Aorta (tissue), 5 donors: ENCODE data around the gene POR. TPM values are rescaled to one million over a fixed set of nuclear protein-coding genes. Genes with fewer than 3 reads are reported as not detected.

Experiments used
- ATAC-seq: fragments of 200-7000 bp; cut with Tn5 transposase; one replicate; pipeline ENCODE4 v1.9.1; 2022; ENCODE audit warnings: moderate library complexity; ENCODE audit not compliant: low FRiP score
- DNase-seq, 2 donors: peaks; one replicate each; pipeline ENCODE4 v3.0.0-alpha.2; 2020
- H3K27ac ChIP-seq, 2 donors: one replicate each; pipeline ENCODE4 v1.5.1; 2013; ENCODE audit warnings: low read length in 2 of 2, mild to moderate bottlenecking in 2 of 2, moderate library complexity in 2 of 2, control low read depth in 1 of 2, inconsistent platforms in 1 of 2, low read depth in 1 of 2
- H3K27me3 ChIP-seq, 2 donors: one replicate each; pipeline ENCODE4 v1.6.1; 2013; ENCODE audit warnings: control low read depth in 1 of 2, low read length in 1 of 2, mild to moderate bottlenecking in 1 of 2, moderate library complexity in 1 of 2; ENCODE audit not compliant: insufficient read depth in 2 of 2, control insufficient read depth in 1 of 2
- H3K36me3 ChIP-seq, 2 donors: one replicate each; pipeline ENCODE4 v1.6.1; 2013; ENCODE audit warnings: control low read depth in 1 of 2, low read length in 1 of 2, mild to moderate bottlenecking in 1 of 2; ENCODE audit not compliant: insufficient read depth in 2 of 2, control insufficient read depth in 1 of 2
- H3K4me1 ChIP-seq, 2 donors: one replicate each; pipeline ENCODE4 v1.6.1; 2013; ENCODE audit warnings: low read length in 2 of 2, control low read depth in 1 of 2, mild to moderate bottlenecking in 1 of 2, moderate library complexity in 1 of 2; ENCODE audit not compliant: insufficient read depth in 2 of 2, control insufficient read depth in 1 of 2
- H3K4me3 ChIP-seq, 2 donors: one replicate each; pipeline ENCODE4 v1.5.1; 2013; ENCODE audit warnings: low read length in 2 of 2, control low read depth in 1 of 2, mild to moderate bottlenecking in 1 of 2
- H3K9me3 ChIP-seq: one replicate; pipeline ENCODE4 v1.6.1; 2013; ENCODE audit warnings: mild to moderate bottlenecking, low read length; ENCODE audit not compliant: control insufficient read depth
- WGBS, 2 donors: extraction: QIAGEN DNeasy Blood & Tissue Kit; methylation state at CpG; one replicate each; pipeline ENCODE4 v1.1.7; 2013; 5-methylcytosine and 5-hydroxymethylcytosine counted together
- intact Hi-C, 2 donors: fragments of 100-400 bp; cut with DNase I; formaldehyde crosslinking; loops; one replicate each; pipeline versions ENCODE4 v1.14.2 to v1.15.0; 2022
- polyA plus RNA-seq, 2 donors: library from polyadenylated mRNA; stranded (reverse); fragments of 200-250 nt; gene quantifications; one replicate each; pipeline ENCODE4 v1.2.3, GENCODE V29; 2013
- total RNA-seq, 2 donors: library from RNA; stranded (reverse); fragmentation: NEBNext Ultra II Directional; extraction: Animal tissue kit (Norgen Biotek cat#: 25700); gene quantifications; one replicate each; pipeline ENCODE4 v1.2.1, GENCODE V29; 2021
- donor health status: healthy with polysubstance abuse.
- donor health status: Bipolar disorder and iron deficiency.
- donor health status: DM: no; HTN: no; CAD: no.
- donor health status: DM: no; HTN: no; CAD: no.
- donor health status: DM: yes; HTN: yes; CAD: no.

The POR gene
- total and polyA plus RNA-seq, 4 donors: 40.4 to 121 (median 79.6) TPM

DNA sequence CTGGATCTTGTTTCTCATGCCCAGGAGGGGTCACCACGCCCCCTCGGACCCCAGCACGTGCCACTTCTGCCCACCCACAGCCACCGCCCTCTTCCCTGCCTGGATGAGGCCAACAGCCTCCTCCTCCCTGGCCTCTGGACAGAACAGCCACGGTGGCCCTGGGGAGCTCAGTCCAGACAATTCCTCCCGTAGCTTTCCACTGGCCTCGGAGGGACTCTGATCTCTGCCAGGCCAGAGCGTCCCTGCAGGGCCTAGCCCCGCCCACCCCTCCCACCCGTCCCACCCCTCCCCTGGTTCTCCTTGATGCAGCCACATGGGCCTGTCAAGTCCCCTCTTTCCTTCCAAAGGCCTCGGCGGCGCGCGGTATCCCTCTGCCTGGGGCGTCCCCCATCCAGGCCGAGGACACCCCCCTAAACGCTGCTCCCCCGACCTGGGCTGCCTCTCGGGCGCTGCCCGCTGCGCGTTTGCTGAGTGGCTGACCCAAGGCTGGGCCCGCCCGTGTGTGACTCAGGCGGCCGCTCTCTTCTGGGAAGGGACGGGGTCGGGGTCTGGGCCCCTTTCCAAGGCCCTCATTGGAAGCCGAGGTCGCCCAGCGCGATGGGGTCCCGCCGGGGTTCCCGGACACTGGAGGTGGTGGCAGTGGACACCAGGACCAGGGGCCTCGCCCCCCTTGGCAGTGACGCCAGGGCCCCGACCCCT, 78.9 kb downstream of the POR start:
- Histone ChIP-seq H3K36me3 (no peaks in the 10 kb centered on the region), H3K4me1 (no peaks in the 10 kb centered on the region), H3K27ac (peak overlapping the region; percentile 95 to 99), H3K9me3 (no peaks in the 10 kb centered on the region), H3K27me3 (no peaks in the 10 kb centered on the region), H3K4me3 (peak overlapping the region; percentile 46 to 81)
- intact Hi-C loops: loop anchor here in 1 of 2 donors (1.0 to 5.0 kb wide), 2 partner anchors 53 to 79 kb away; partner anchors contain the start of genes MDH2, POR and STYXL1
- DNase-seq (peak; percentile 87 to 94), ATAC-seq (peak; percentile 79)
- WGBS, 2 donors: 0 to 1% methylated on average over 34 to 40 of the region's 40 CpGs

DNA sequence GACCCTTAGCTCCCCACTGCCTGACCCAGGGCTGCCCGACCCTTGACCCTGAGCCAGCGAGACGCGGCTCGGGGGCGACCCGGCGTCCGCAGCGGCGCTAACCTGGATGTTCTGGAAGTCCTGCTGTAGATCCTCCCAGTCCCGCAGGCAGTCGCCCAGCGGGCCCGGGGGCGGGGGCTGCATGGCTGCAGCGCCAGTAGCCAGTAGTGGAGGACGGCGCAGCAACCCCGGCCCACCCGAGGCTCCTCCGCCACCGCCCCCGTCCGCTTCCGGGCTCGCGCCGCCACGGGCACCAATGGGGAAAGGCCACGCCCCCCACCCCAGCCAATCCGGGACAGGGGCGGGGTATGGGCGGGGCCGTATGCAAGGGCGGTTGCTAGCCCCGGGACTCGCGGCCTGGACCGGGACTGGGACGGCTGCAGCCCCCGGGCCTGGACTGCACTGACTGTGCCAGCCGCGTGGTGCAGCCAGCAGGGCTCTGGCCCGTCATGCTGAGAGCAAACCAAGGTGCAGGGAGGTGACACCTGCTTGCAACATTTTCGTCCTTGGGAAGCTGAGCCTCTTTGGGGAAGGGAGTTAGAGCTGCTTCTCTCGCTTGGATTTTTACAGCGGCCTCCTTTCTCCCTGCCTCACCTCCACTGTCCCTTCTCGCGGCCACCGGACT, 79.6 kb downstream of the POR start, which contains the start of gene TMEM120A:
TMEM120A (minus strand) TSS at position 208 of the 664 bp plus-strand sequence; CDS start at position 183, 25 bp downstream.
- intact Hi-C loops: loop anchor here (5.0 kb wide), 3 partner anchors 53 to 117 kb away; partner anchors contain the start of genes MDH2 (in 1 of the 2), POR (in 1 of the 2), RHBDD2 (in 1 of the 2) and STYXL1 (in 1 of the 2)
- 1% methylated on average over 51 of the region's 51 CpGs for WGBS, 2 donors
- DNase-seq: peak; percentile 98 to 99
- Histone ChIP-seq H3K27me3 (no peaks in the 10 kb centered on the region), H3K27ac (peak within 1 kb of the TSS; percentile 95 to 99), H3K4me3 (peak within 1 kb of the TSS; percentile 46 to 81), H3K4me1 (no peaks in the 10 kb centered on the region), H3K9me3 (no peaks in the 10 kb centered on the region), H3K36me3 (no peaks in the 10 kb centered on the region)
- ATAC-seq: peak; percentile 96

DNA sequence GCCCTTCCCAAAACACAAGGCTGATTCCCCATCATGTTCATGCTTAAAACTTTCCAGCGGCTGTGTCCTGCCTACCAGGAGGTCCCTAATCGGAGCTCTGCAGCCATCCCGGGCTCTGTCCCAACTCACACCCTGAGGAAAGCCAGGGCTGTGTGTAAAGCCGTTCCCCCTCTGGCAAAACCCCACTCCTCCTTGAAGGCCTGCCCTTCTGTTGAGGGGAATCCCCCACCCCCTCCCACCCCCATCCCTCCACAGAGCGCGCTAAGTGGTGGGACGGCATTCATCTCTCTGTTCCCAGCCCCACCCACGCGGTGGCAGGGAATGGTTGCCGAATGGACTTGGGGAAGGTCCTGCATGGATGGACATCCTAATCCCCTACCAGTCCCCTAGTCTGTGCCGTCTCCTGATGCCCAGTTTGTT, 80.1 kb downstream of the POR start:
- H3K27me3 ChIP-seq: no peaks in the 10 kb centered on the region
- no peak for ATAC-seq
- no peaks in the 10 kb centered on the region for H3K36me3 ChIP-seq
- WGBS, 2 donors: 15 to 18% methylated on average over 11 of the region's 11 CpGs
- H3K27ac ChIP-seq: peak overlapping the region in 1 of 2 donors; percentile 76
- intact Hi-C loops: loop anchor here (5.0 kb wide), 2 partner anchors 78 to 118 kb away; partner anchors contain the start of genes POR (in 1 of the 2) and RHBDD2 (in 1 of the 2)
- no peaks in the 10 kb centered on the region for H3K9me3 ChIP-seq
- H3K4me3 ChIP-seq: peak overlapping the region in 1 of 2 donors; percentile 20
- peak in 1 of 2 donors; percentile 71 for DNase-seq
- no peaks in the 10 kb centered on the region for H3K4me1 ChIP-seq

DNA sequence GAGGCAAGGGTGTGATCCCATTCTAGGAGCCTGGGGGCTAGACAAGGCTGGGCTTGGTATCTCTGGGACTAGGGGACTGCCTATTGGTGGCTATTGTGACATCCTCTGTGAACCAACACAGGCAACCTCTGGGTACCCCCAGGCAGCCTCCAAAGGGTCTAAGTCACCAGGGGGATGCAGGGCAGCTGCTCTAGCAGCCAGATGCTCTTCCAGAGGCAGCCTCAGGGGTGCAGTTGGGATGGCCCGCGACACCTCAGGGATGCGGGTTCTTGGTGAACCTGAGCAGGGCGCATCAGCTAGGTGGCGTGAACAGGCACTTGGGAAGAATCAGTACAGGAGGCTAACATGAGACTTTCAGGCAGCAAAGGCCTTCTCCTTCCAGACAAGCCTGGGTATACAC, 81.0 kb downstream of the POR start:
- H3K4me1 ChIP-seq: no peaks in the 10 kb centered on the region
- WGBS, 2 donors: 96 to 100% methylated on average over 5 of the region's 5 CpGs
- intact Hi-C loops: loop anchor here (5.0 kb wide), 2 partner anchors 79 to 119 kb away; partner anchors contain the start of genes POR (in 1 of the 2) and RHBDD2 (in 1 of the 2)
- no peak overlapping the region for H3K4me3 ChIP-seq
- H3K9me3 ChIP-seq: no peaks in the 10 kb centered on the region
- no peaks in the 10 kb centered on the region for H3K27me3 ChIP-seq
- peak in 1 of 2 donors; percentile 34 for DNase-seq
- no peak for ATAC-seq
- H3K27ac ChIP-seq: no peak overlapping the region
- H3K36me3 ChIP-seq: peaks cover 0 to 4% of the 10 kb centered on the region in 2 donors

DNA sequence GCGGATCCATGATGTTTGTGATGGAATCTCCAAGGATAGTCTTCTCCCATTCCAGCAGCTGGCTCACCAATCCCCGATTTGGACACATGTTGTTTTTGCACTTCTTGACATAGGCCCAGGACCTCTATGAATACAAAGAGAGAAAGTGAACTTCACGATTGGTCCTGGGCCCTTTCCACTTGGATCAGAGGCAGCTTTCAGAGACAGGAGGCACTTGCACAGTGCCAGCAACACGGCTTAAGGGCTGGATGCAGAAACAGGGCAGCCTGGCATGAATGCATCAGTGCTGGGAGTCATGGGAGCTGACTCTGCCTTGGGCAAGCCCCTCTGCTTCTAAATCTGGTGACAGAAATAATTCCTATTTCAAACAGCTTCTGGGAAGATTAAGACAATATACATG, 81.5 kb downstream of the POR start:
- intact Hi-C loops: loop anchor here (5.0 kb wide), 2 partner anchors 79 to 119 kb away; partner anchors contain the start of genes POR (in 1 of the 2) and RHBDD2 (in 1 of the 2)
- peaks cover 0 to 4% of the 10 kb centered on the region in 2 donors for H3K36me3 ChIP-seq
- ATAC-seq (no peak), DNase-seq (peak in 1 of 2 donors; percentile 19)
- WGBS, 2 donors: 45 to 53% methylated on average over 4 of the region's 4 CpGs
- H3K4me3 ChIP-seq: no peak overlapping the region
- H3K9me3 ChIP-seq: no peaks in the 10 kb centered on the region
- H3K27ac ChIP-seq: no peak overlapping the region
- no peaks in the 10 kb centered on the region for H3K27me3 ChIP-seq
- H3K4me1 ChIP-seq: no peaks in the 10 kb centered on the region

DNA sequence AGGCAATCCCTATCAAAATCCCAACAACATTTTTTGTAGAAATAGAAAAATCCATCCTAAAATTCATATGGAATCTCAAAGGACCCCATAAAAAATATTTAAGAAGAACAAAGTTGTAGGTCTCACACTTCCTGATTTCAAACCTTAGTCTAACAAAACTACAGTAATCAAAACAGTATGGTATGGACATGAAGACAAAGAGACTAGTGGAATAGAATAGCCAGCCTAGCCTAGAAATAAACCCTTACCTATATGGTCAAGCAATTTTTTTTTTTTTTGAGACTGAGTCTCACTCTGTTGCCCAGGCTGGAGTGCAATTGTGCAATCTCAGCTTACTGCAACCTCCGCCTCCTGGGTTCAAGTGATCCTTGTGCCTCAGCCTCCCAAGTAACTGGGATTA, 83.1 kb downstream of the POR start:
- no peak for ATAC-seq

DNA sequence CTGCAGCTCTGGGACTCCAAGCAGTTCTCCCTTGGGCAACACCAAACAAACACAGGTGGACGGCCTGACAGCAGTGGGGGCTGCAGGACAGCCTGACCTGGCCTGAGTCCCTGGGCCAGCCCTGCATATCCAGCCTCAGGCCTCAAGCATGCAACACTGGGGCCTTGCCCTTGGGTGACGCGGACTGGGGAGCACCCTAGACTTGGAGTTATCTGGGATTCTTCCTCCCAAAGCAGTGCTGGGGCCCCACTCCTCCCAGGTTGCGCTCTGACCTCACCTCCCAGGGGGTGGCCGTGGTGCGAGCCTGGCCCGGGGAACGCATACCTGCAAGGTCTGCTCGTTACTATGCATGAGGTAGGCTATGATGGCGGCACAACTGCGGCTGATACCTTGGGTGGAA, 85.6 kb downstream of the POR start:
- Histone ChIP-seq H3K4me3 (no peak overlapping the region), H3K27ac (no peak overlapping the region)
- 94 to 95% methylated on average over 11 of the region's 11 CpGs for WGBS, 2 donors

More for the DNA sequence above, 83.1 kb downstream of the POR start:
- intact Hi-C loops: loop anchor here (5.0 kb wide), 2 partner anchors 81 to 121 kb away; partner anchors contain the start of genes POR (in 1 of the 2) and RHBDD2 (in 1 of the 2)
- H3K9me3 ChIP-seq: no peaks in the 10 kb centered on the region
- no peak overlapping the region for H3K4me3 ChIP-seq
- 99 to 100% methylated on average over 1 of the region's 1 CpG for WGBS, 2 donors
- no peak for DNase-seq
- H3K4me1 ChIP-seq: no peaks in the 10 kb centered on the region
- H3K27me3 ChIP-seq: no peaks in the 10 kb centered on the region
- H3K27ac ChIP-seq: no peak overlapping the region
- peaks cover 0 to 4% of the 10 kb centered on the region in 2 donors for H3K36me3 ChIP-seq

DNA sequence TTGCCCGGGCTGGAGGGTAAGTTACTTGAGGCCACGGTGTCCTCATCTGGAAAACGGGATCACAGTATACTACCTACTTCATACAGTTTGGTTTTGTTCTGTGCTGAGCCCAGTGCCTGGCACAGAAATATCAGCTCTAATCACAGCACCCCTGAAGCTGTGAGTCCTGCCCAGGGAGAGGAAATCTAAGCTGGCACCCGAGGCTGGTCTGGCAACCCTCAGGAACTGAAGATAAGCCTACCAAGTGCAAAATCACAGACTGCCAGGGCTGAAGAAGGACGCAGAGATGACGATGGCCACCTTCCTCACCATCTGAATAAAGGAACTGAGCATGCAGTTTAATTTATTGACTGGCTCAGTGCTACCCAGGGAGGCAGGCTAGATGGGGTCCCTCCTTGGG, 87.2 kb downstream of the POR start:
- 44 to 63% methylated on average over 6 of the region's 6 CpGs for WGBS, 2 donors
- intact Hi-C loops: no loop called here

More for the DNA sequence above, 85.6 kb downstream of the POR start:
- peaks cover 0 to 7% of the 10 kb centered on the region in 2 donors for H3K36me3 ChIP-seq
- H3K27me3 ChIP-seq: no peaks in the 10 kb centered on the region
- intact Hi-C loops: no loop called here
- ATAC-seq: no peak
- no peaks in the 10 kb centered on the region for H3K9me3 ChIP-seq
- no peaks in the 10 kb centered on the region for H3K4me1 ChIP-seq
- no peak for DNase-seq

More for the DNA sequence above, 87.2 kb downstream of the POR start:
- Histone ChIP-seq H3K36me3 (peaks cover 0 to 7% of the 10 kb centered on the region in 2 donors), H3K4me1 (no peaks in the 10 kb centered on the region), H3K9me3 (no peaks in the 10 kb centered on the region), H3K4me3 (no peak overlapping the region), H3K27me3 (no peaks in the 10 kb centered on the region), H3K27ac (no peak overlapping the region)
- DNase-seq (no peak), ATAC-seq (no peak)
